ENCODE results near the gene POLR3H. TPM values are rescaled to one million over a fixed set of nuclear protein-coding genes. Genes with fewer than 3 reads are reported as not detected.

Gene POLR3H
- total and polyA plus RNA-seq, 2 of the 4 experiments (the other 2 are of a cell fraction): 37.8 to 67.8 TPM

GRCh38 chr22:41508770-41509170 is 35.5 kb downstream of the POLR3H start:
- Histone ChIP-seq H4K8ac (ENCODE audit: low read depth in 2 of 2, low read length in 2 of 2) (no peak overlapping the region), H2AK5ac (ENCODE audit: low read depth, low read length) (no peak overlapping the region), H3K36me3 (ENCODE audit: control insufficient read depth, insufficient read depth, low read length) (peaks cover 24% of the 10 kb centered on the region), H3K4ac (ENCODE audit: low read depth, low read length) (no peak overlapping the region), H3K18ac (ENCODE audit: low read depth, low read length) (no peak overlapping the region), H3K9ac (ENCODE audit: low read depth, low read length) (no peak overlapping the region), H3K9me1 (ENCODE audit: insufficient read depth, low read length) (peaks cover 7% of the 10 kb centered on the region), H4K91ac (ENCODE audit: insufficient read depth, low read depth, low read length) (no peak overlapping the region), H4K5ac (ENCODE audit: low read depth, low read length) (no peak overlapping the region), H3K14ac (replicated peaks; ENCODE audit: low read depth, low read length) (no peak overlapping the region), H2BK15ac (ENCODE audit: low read depth, low read length) (no peak overlapping the region), H3K4me2 (ENCODE audit: low read depth, low read length) (no peak overlapping the region), H3K4me3 (ENCODE audit: insufficient read depth, low read depth, low read length) (no peak overlapping the region), H2AK9ac (replicated peaks; ENCODE audit: low read depth, low read length, poor library complexity) (no peak overlapping the region), H2AFZ (replicated peaks; ENCODE audit: low read length, poor library complexity) (no peak overlapping the region), H3K23ac (ENCODE audit: low read depth, low read length) (no peak overlapping the region), H2BK20ac (ENCODE audit: low read depth, low read length) (no peak overlapping the region), H3K4me1 (ENCODE audit: control insufficient read depth, insufficient read depth, low read length) (peaks cover 15% of the 10 kb centered on the region), H3K9me3 (ENCODE audit: control insufficient read depth, insufficient read depth, low read length) (no peaks in the 10 kb centered on the region), H3K27ac (ENCODE audit: insufficient read depth, low read length) (no peak overlapping the region), H2BK120ac (ENCODE audit: low read depth, low read length) (no peak overlapping the region), H3K27me3 (ENCODE audit: control insufficient read depth, insufficient read depth, low read length) (no peaks in the 10 kb centered on the region), H2BK5ac (ENCODE audit: low read depth, low read length, poor library complexity, severe bottlenecking) (no peak overlapping the region), H3K79me1 (ENCODE audit: low read depth in 1 of 2, low read length in 2 of 2) (peaks cover 11 to 48% of the 10 kb centered on the region in 2 experiments; a peak in 3 of 4 replicates), H3K56ac (ENCODE audit: extremely low read depth, insufficient read depth, low read length) (no peak overlapping the region), H4K20me1 (ENCODE audit: insufficient read depth, low read length) (0 out of 2 replicates have a peak, but pooled peaks cover 7% of the 10 kb centered on the region)
- in situ Hi-C loops (cut with MboI; ENCODE audit: low sequenced_read_pairs): loop anchor here (25.0 kb wide), 1 partner anchor 571 kb away; no protein-coding TSS in a partner anchor
- ChIA-PET POLR2A (ENCODE audit: unreplicated experiment) (no interaction called here), CTCF (no interaction called here)
- no TSS peak for BruUV-seq (replicated peaks)
- no peak for TF ChIP-seq FOS (IDR thresholded peaks at IDR 0.05; ENCODE audit: low read depth, low read length)
- peak; percentile 7; the same call in 1 of the 2 replicates for TF ChIP-seq SMC3 (IDR thresholded peaks at IDR 0.05; ENCODE audit: low read depth, low read length)
- dilution Hi-C loops (cut with HindIII; ENCODE audit: low sequenced_read_pairs, unreplicated experiment): no loop called here
- intact Hi-C loops (cut with micrococcal nuclease): no loop called here
- no CpG with 5 or more reads among the region's 12 CpGs for WGBS, 2 experiments (ENCODE audit: extremely low coverage in 2 of 2, insufficient read length in 1 of 2)
- no peak for DNase-seq
- no peak for ATAC-seq (ENCODE audit: low read depth)
